Measurements from ENCODE around the gene TYW3.

Gene TYW3

GRCh38 chr1:74811436-74812179 is 78.7 kb downstream of the TYW3 start:
- no peak for FAIRE-seq

- FAIRE-seq, result no peak
These were observed 79.2 kb downstream of the TYW3 start for GRCh38 chr1:74812180-74812541.

Measured in A204.1 (cell line).